AG04450 (cell line): ENCODE data around the gene RARG. TPM values are rescaled to one million over a fixed set of nuclear protein-coding genes. Genes with fewer than 3 reads are reported as not detected.

Experiments used
- CTCF ChIA-PET: fragments of 300-600, 350-600 bp; formaldehyde crosslinking; extraction: SDS; loops from one replicate; lab custom pipeline; 2022; ENCODE audit warnings: antibody characterized with exemption, inconsistent platforms; lab: Charles Lee
- POLR2A ChIA-PET: fragments of 350-600 bp; formaldehyde crosslinking; extraction: SDS; loops from one replicate; lab custom pipeline; 2021; ENCODE audit warnings: antibody characterized with exemption, inconsistent platforms; lab: Yijun Ruan, JAX
- DNase-seq: peaks from one replicate; pipeline ENCODE4 v3.0.0-alpha.2; 2011; ENCODE audit warnings: low read depth, low spot score
- H3K27ac ChIP-seq: one replicate; pipeline ENCODE4 v1.5.1; 2012; ENCODE audit warnings: low read depth, low read length, control low read depth
- H3K27me3 ChIP-seq: one replicate; pipeline ENCODE4 v1.6.0; 2012; ENCODE audit warnings: low read length; ENCODE audit not compliant: control insufficient read depth, insufficient read depth
- H3K4me3 ChIP-seq: 2 replicates; pipeline ENCODE4 v1.5.1; 2011; ENCODE audit warnings: mild to moderate bottlenecking, low read depth, low read length, control low read depth
- H3K9me3 ChIP-seq: 2 replicates; pipeline ENCODE4 v1.5.1; 2012; ENCODE audit warnings: low read length; ENCODE audit not compliant: control insufficient read depth, insufficient read depth
- polyA plus RNA-seq: library from polyadenylated mRNA; depleted of rRNA; stranded (reverse); fragments of >200 nt; gene quantifications from 2 replicates; pipeline ENCODE4 v1.2.3, GENCODE V29; 2011
- TF ChIP-seq, protein P1 (sequence below): IDR thresholded peaks from 2 replicates; pipeline ENCODE4 v1.5.1; 2011; ENCODE audit warnings: low read depth, low read length, control low read depth, inconsistent platforms

The RARG gene
- polyA plus RNA-seq, 1 experiment = 20.1 TPM

DNA sequence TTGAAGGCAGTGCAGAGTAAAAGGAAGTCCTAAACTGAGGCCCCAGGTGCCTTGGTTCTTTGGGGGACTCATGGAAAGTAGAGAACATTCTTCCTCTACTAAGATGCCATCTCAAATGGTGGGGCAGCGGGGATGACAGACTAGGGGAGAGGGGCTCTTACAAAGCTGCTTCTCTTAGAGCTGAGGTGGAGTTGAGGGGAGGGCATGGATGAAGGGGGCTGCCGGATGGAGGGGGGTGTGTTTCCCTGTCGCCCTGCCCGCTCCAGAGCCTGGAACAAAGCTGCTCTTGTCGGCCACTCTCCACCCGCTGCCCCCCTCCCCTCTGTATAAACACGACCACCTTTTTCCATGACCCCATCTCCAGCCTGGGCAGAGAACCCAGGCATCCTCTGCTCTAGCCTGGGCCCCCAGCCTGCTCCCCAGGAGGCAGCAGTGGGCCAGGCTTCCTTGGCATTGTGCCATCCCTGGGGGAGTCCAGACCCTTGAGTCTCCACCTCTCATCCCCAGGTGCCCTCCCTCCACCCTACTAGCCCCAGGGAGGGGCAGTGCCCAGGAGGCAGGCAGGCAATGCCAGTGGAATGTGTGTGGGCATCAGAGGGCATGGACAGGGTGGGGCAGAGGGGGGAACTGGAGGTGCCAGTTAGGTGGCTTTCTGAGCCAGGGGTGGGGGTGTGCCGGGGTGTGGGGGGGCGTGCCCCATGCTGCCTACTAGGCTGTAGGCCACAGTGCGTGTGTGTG lies 1.7 kb downstream of the RARG start:
- DNase-seq = no peak
- Histone ChIP-seq H3K27ac (no peak overlapping the region), H3K4me3 (no peak overlapping the region), H3K27me3 (no peaks in the 10 kb centered on the region), H3K9me3 (no peaks in the 10 kb centered on the region)
- POLR2A ChIA-PET = no interaction called here
- CTCF ChIA-PET = interaction anchor here (1.4 kb wide), 1 partner anchor 91 kb away, joined by 5 read pairs; the partner anchor contains the start of gene AAAS
- TF ChIP-seq, protein P1, sequence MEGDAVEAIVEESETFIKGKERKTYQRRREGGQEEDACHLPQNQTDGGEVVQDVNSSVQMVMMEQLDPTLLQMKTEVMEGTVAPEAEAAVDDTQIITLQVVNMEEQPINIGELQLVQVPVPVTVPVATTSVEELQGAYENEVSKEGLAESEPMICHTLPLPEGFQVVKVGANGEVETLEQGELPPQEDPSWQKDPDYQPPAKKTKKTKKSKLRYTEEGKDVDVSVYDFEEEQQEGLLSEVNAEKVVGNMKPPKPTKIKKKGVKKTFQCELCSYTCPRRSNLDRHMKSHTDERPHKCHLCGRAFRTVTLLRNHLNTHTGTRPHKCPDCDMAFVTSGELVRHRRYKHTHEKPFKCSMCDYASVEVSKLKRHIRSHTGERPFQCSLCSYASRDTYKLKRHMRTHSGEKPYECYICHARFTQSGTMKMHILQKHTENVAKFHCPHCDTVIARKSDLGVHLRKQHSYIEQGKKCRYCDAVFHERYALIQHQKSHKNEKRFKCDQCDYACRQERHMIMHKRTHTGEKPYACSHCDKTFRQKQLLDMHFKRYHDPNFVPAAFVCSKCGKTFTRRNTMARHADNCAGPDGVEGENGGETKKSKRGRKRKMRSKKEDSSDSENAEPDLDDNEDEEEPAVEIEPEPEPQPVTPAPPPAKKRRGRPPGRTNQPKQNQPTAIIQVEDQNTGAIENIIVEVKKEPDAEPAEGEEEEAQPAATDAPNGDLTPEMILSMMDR = no peak

- no peak for DNase-seq
- Histone ChIP-seq H3K27ac (no peak overlapping the region), H3K27me3 (no peaks in the 10 kb centered on the region), H3K9me3 (no peaks in the 10 kb centered on the region), H3K4me3 (no peak overlapping the region)
- POLR2A ChIA-PET = no interaction called here
- TF ChIP-seq, protein P1 = no peak
- CTCF ChIA-PET = interaction anchor here (0.7 to 1.4 kb wide), 2 partner anchors 16 to 92 kb away, joined by 3 to 5 read pairs; partner anchors contain the start of gene AAAS
Measured at GRCh38 chr12:53229454-53229853, 2.6 kb downstream of the RARG start.

DNA sequence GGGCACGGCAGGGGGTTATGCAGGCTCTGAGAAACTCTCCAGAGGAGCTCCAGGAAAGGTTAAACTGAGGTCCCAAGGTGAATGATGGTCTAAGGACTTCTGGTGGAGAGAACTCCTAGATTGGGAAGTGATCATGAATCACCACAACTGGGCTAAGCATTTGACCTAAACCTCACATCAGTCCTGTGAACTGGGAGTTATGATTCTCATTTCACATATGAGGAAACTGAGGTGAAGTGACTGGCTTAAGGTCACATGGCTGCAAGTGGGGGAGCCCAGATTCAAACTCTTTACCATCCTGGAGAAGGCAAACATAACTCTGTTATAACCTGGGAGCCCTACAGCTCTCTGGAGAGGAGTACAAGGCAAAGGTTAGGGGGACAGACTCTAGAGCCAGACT lies 4.2 kb downstream of the RARG start:
- CTCF ChIA-PET = no interaction called here
- no peak for DNase-seq
- TF ChIP-seq, protein P1 = no peak

DNA sequence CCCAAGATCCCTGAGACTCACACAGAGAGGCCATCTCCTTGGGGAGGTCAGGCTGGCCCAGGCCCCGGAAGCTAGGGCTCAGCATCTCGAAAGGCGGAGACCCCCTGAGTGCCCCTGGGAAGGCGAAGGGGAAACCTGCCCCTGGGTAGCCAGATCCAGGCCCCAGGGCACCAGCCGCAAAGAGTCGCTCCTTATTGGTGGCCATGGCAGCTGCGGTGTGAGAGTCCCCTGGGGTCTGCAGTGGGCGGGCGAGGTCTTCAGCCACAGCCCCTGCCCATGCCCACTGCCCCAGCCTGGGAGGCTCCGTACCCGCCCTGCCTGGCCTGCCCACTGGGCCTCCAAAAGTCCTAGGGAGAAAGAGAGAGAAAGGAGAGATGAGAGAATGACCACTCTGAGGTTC lies 4.7 kb downstream of the RARG start:
- TF ChIP-seq, protein P1 = no peak
- no peaks in the 10 kb centered on the region for H3K9me3 ChIP-seq
- no peak overlapping the region for H3K4me3 ChIP-seq
- H3K27me3 ChIP-seq = no peaks in the 10 kb centered on the region
- CTCF ChIA-PET = no interaction called here
- POLR2A ChIA-PET = no interaction called here
- H3K27ac ChIP-seq = no peak overlapping the region
- no peak for DNase-seq

More for the DNA sequence above, 4.2 kb downstream of the RARG start:
- H3K4me3 ChIP-seq = no peak overlapping the region
- no peak overlapping the region for H3K27ac ChIP-seq
- H3K27me3 ChIP-seq = no peaks in the 10 kb centered on the region
- no peaks in the 10 kb centered on the region for H3K9me3 ChIP-seq
- POLR2A ChIA-PET = no interaction called here

GRCh38 chr12:53226815-53227214 lies 5.2 kb downstream of the RARG start:
- no peaks in the 10 kb centered on the region for H3K9me3 ChIP-seq
- no peak overlapping the region for H3K4me3 ChIP-seq
- no peaks in the 10 kb centered on the region for H3K27me3 ChIP-seq
- TF ChIP-seq, protein P1 = no peak
- DNase-seq = no peak
- CTCF ChIA-PET = interaction anchor here (1.5 kb wide), 1 partner anchor 13 kb away, joined by 6 read pairs; no protein-coding TSS in a partner anchor
- H3K27ac ChIP-seq = no peak overlapping the region
- POLR2A ChIA-PET = no interaction called here
